ENCODE data around the gene KCNS3.

Gene KCNS3

DNA sequence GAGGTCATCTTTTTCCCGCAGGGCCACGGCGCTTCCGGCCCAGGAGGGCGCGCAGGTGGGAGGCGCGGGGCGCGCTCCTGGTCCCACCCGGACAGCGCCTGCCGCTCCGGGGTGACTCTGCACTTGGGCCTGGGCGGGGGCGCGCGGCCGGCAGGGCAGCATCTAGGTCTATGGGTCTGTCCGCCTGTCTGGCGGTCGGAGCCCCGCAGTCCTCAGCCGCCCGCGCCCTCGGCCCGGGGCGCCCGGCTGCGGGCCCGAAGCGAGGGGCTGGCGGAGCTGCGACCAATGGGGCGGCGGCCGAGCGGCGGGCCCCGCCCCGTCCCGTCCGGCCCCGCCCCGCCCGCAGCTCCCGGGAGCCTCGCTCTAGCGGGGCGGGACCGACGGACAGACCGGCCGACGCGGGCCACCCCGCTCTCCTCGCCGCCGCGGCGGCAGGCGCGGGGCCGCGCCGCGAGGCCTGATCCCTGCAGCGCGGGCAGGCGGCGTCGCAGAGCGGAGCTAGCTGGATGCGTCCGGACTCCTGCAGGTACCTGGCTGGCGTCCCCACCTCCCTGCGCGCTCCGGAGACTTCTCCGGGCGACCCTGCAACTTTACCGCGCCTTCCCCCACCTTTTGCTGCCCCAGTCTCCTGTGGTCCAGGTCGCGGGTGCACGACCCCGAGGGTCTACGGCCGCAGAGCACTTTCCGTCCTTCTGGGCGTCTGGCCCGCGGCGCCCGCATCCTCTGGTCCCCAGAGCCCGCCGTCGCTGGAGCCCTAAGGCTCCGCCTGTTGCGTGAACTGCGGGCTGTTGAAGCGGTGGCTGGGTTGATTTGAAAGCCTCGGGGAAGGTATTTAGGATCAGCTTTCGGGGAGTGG, at the start of gene KCNS3:
Gene KCNS3, plus strand, starts transcription at position 387 of the 856 bp plus-strand sequence. CDS start 52,342 bp downstream, outside the sequence.
- DNase-seq = peak; percentile 29
- Mint-ChIP-seq H3K27me3 (peaks cover 81% of the 10 kb centered on the region), H3K9me3 (no peaks in the 10 kb centered on the region), H3K4me1 (peaks cover 20% of the 10 kb centered on the region), H3K27ac (no peak within 1 kb of the TSS), H3K36me3 (no peaks in the 10 kb centered on the region), H3K4me3 (peak within 1 kb of the TSS; percentile 65)
- CTCF ChIA-PET = no interaction called here

- no peak overlapping the region for H3K27ac Mint-ChIP-seq
- H3K4me3 Mint-ChIP-seq = no peak overlapping the region
These were observed 48.1 kb upstream of the KCNS3 start for GRCh38 chr2:17830053-17831034.

GRCh38 chr2:17835516-17835915, 43.0 kb upstream of the KCNS3 start:
- Mint-ChIP-seq H3K4me1 (peaks cover 4% of the 10 kb centered on the region), H3K9me3 (no peaks in the 10 kb centered on the region), H3K4me3 (no peak overlapping the region), H3K36me3 (no peaks in the 10 kb centered on the region), H3K27ac (no peak overlapping the region), H3K27me3 (peaks cover 20% of the 10 kb centered on the region)
- CTCF ChIA-PET = no interaction called here
- no peak for DNase-seq

More at GRCh38 chr2:17830053-17831034, 48.1 kb upstream of the KCNS3 start:
- peak; percentile 70 for DNase-seq
- no peaks in the 10 kb centered on the region for H3K9me3 Mint-ChIP-seq
- CTCF ChIA-PET = interaction anchor here (0.5 to 3.5 kb wide), 8 partner anchors 10 to 313 kb away, joined by 3 to 20 read pairs (median 4); no protein-coding TSS in a partner anchor
- peaks cover 45% of the 10 kb centered on the region for H3K27me3 Mint-ChIP-seq
- peaks cover 6% of the 10 kb centered on the region for H3K4me1 Mint-ChIP-seq
- no peaks in the 10 kb centered on the region for H3K36me3 Mint-ChIP-seq

DNA sequence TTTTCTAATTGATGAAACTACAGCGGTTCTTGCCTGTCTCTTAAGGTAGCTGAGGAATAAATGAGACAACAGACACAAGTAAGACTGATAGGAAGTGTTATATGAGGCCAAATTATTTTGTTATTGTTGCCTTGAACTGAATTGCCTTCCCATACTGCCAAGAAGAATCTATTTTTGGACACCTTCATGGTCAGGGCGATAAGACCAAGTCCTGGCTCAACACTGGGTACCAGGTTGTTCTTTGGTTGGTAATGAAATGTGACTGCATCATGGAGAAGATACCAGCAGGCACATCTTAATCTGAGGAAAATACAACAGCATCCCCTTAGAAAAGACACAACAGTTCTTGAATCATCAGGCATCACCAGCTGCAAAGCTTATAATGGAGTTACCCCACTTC, 38.5 kb upstream of the KCNS3 start:
- no peaks in the 10 kb centered on the region for H3K4me1 Mint-ChIP-seq
- H3K9me3 Mint-ChIP-seq = no peaks in the 10 kb centered on the region
- no peak for DNase-seq
- CTCF ChIA-PET = no interaction called here
- no peaks in the 10 kb centered on the region for H3K36me3 Mint-ChIP-seq
- no peak overlapping the region for H3K4me3 Mint-ChIP-seq
- H3K27me3 Mint-ChIP-seq = peaks cover 21% of the 10 kb centered on the region
- H3K27ac Mint-ChIP-seq = no peak overlapping the region

- H3K4me3 Mint-ChIP-seq = no peak overlapping the region
- no peak for DNase-seq
- no peaks in the 10 kb centered on the region for H3K36me3 Mint-ChIP-seq
- CTCF ChIA-PET = no interaction called here
- H3K9me3 Mint-ChIP-seq = no peaks in the 10 kb centered on the region
- peaks cover 18% of the 10 kb centered on the region for H3K27me3 Mint-ChIP-seq
- H3K27ac Mint-ChIP-seq = no peak overlapping the region
- no peaks in the 10 kb centered on the region for H3K4me1 Mint-ChIP-seq
These were observed 35.0 kb upstream of the KCNS3 start for GRCh38 chr2:17843457-17843856.

DNA sequence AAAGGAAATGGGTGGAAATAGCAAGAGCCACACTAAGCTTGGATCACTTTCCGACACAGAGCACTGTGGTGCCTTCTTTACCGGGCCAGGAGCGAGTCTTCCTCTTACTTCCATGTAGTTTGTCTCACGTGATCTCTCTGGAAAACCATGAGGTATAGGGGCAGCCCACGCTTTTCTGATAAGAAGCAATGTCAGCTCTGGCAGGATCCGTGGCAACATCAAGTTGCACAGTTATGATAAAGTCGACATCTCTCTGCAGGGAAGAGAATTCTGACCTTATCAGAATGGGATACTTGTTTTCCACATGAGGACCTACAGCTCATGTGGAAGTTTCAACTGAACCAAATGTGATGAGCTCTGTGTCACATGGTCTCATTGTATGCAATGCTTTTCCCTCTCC, 32.7 kb upstream of the KCNS3 start:
- Mint-ChIP-seq H3K27ac (no peak overlapping the region), H3K4me3 (no peak overlapping the region), H3K9me3 (no peaks in the 10 kb centered on the region), H3K4me1 (no peaks in the 10 kb centered on the region), H3K27me3 (peaks cover 18% of the 10 kb centered on the region), H3K36me3 (no peaks in the 10 kb centered on the region)
- no peak for DNase-seq
- CTCF ChIA-PET = interaction anchor here (1.2 to 1.3 kb wide), 2 partner anchors 30 to 126 kb away, joined by 3 to 4 read pairs; no protein-coding TSS in a partner anchor

DNA sequence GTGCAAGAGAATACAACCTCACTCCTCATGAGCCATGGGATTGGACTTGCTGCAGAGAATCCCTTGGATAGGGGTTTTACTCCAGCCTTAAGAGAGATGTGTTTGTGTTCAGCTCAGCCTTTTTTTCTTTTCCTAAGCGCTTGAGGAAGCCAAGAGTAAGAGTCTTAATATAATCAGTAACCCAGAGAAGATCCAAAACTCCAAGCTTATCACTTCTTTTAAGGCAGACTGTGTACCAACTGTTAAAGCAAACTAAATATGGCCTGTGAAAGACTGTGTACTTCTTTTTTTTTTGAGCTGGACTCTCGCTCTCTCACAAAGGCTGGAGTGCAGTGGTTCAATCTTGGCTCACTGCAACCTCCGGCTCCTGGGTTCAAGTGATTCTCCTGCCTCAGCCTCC, 31.8 kb upstream of the KCNS3 start:
- H3K27me3 Mint-ChIP-seq = peaks cover 18% of the 10 kb centered on the region
- no peaks in the 10 kb centered on the region for H3K36me3 Mint-ChIP-seq
- CTCF ChIA-PET = no interaction called here
- H3K27ac Mint-ChIP-seq = no peak overlapping the region
- no peaks in the 10 kb centered on the region for H3K4me1 Mint-ChIP-seq
- no peak overlapping the region for H3K4me3 Mint-ChIP-seq
- H3K9me3 Mint-ChIP-seq = no peaks in the 10 kb centered on the region
- DNase-seq = no peak

DNA sequence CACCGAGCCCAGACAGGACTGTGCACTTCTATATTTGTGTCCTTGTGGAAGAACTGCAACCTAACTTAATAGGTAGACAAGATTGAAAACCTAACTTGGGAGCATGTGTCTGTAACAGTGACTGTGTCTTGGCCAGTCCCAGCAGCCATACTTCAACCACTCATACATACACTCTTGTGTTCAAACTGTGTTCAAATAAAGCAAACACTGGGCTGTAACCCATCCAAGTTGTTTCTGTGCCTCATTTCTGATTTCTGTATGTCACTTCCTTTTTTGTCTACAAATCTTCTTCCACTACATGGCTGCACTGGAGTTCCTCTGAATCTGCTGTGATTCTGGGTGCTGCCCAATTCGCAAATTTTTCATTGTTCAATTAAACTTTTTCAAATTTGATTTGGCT, 31.2 kb upstream of the KCNS3 start:
- no peak for DNase-seq
- Mint-ChIP-seq H3K4me1 (no peaks in the 10 kb centered on the region), H3K9me3 (no peaks in the 10 kb centered on the region), H3K4me3 (no peak overlapping the region), H3K27ac (no peak overlapping the region), H3K36me3 (no peaks in the 10 kb centered on the region), H3K27me3 (peaks cover 22% of the 10 kb centered on the region)
- CTCF ChIA-PET = no interaction called here

DNA sequence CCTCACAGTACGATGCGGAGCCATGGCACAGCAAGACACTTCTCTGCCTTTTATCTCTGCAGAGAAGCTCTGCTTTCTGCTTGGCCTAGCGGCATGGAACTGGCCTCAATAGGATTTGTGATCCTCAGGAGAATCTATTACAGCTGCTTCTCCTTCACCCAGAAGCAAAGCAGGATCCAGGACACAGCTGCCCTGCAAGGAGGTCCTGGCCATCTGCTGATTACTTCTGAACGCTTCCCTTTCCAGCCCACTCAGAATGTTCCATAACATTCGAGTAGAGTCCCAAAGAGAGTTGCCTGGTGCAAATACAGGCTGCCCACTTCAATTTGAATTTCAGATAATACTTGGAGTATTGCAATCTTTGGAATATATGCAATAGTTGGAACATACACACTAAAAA, 29.2 kb upstream of the KCNS3 start:
- CTCF ChIA-PET = interaction anchor here (2.2 kb wide), 1 partner anchor 300 kb away, joined by 7 read pairs; no protein-coding TSS in a partner anchor
- no peak overlapping the region for H3K27ac Mint-ChIP-seq
- H3K27me3 Mint-ChIP-seq = peaks cover 12% of the 10 kb centered on the region
- DNase-seq = no peak
- H3K9me3 Mint-ChIP-seq = no peaks in the 10 kb centered on the region
- no peaks in the 10 kb centered on the region for H3K36me3 Mint-ChIP-seq
- H3K4me1 Mint-ChIP-seq = no peaks in the 10 kb centered on the region
- no peak overlapping the region for H3K4me3 Mint-ChIP-seq

- DNase-seq = no peak
- H3K36me3 Mint-ChIP-seq = no peaks in the 10 kb centered on the region
- CTCF ChIA-PET = interaction anchor here (0.6 to 2.2 kb wide), 4 partner anchors 71 to 907 kb away, joined by 3 to 7 read pairs (median 4); no protein-coding TSS in a partner anchor
- H3K9me3 Mint-ChIP-seq = no peaks in the 10 kb centered on the region
- peaks cover 11% of the 10 kb centered on the region for H3K27me3 Mint-ChIP-seq
- no peak overlapping the region for H3K4me3 Mint-ChIP-seq
- no peaks in the 10 kb centered on the region for H3K4me1 Mint-ChIP-seq
- H3K27ac Mint-ChIP-seq = no peak overlapping the region
These were observed 28.3 kb upstream of the KCNS3 start for GRCh38 chr2:17850151-17850550.

GRCh38 chr2:17851731-17852585, 26.5 kb upstream of the KCNS3 start:
- CTCF ChIA-PET = interaction anchor here (0.6 kb wide), 1 partner anchor 329 kb away, joined by 3 read pairs; no protein-coding TSS in a partner anchor
- Mint-ChIP-seq H3K27me3 (peaks cover 11% of the 10 kb centered on the region), H3K4me1 (no peaks in the 10 kb centered on the region), H3K36me3 (no peaks in the 10 kb centered on the region), H3K27ac (no peak overlapping the region), H3K4me3 (no peak overlapping the region), H3K9me3 (no peaks in the 10 kb centered on the region)
- DNase-seq = peak; percentile 50

DNA sequence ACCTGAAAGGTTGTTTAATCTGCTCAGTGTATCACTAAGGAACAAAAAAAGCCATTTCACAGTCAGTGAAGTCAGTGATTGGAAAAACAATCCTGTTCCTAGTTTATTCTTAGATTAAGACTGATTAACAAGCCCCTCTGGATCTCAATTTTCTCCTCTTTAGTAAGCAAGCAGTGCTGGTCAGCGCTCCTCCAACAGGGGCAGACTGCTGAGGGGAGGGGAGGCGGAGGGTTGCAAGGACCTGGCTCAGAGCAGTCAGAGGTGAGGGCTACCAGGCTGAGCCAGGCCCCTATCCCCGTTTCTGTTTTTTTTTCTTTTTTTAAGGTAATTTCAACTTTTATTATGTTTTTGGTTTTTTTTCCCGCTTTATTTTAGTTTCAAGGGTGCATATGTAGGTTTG, 24.7 kb upstream of the KCNS3 start:
- no peak for DNase-seq

DNA sequence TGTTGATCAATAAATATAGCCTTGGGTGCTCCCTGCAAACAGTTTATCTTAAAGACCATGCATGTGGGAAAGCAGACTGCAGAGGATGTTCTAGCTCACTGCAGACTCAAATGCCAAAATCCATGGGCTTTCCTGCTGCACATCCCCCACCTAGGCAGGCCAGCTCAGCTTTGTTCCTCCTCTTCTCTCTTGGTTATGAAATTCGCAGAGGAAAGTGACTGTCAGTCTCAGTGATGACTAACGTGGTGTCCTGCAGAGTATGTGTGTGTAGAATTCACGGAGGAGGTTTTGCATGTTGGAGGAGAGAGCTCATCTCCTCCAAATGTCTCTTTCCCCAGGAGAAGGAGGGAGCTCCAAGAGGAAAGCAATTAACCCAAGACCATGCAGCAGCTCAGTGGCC, 21.4 kb upstream of the KCNS3 start:
- H3K27ac Mint-ChIP-seq = no peak overlapping the region
- H3K9me3 Mint-ChIP-seq = no peaks in the 10 kb centered on the region
- no peaks in the 10 kb centered on the region for H3K4me1 Mint-ChIP-seq
- no peak overlapping the region for H3K4me3 Mint-ChIP-seq
- no peaks in the 10 kb centered on the region for H3K36me3 Mint-ChIP-seq
- DNase-seq = no peak
- peaks cover 27% of the 10 kb centered on the region for H3K27me3 Mint-ChIP-seq
- CTCF ChIA-PET = no interaction called here

More for the DNA sequence above, 24.7 kb upstream of the KCNS3 start:
- Mint-ChIP-seq H3K9me3 (no peaks in the 10 kb centered on the region), H3K4me3 (no peak overlapping the region), H3K27me3 (peaks cover 21% of the 10 kb centered on the region), H3K4me1 (no peaks in the 10 kb centered on the region), H3K27ac (no peak overlapping the region), H3K36me3 (no peaks in the 10 kb centered on the region)
- CTCF ChIA-PET = no interaction called here

Measured in activated naive CD4-positive, alpha-beta T cell treated with anti-CD3 and anti-CD28 coated beads, Interleukin-2, amount 10 ng/mL, durations not matched to agents 7 days and 5 days (primary cell).